Activated naive CD4-positive, alpha-beta T cell treated with anti-CD3 and anti-CD28 coated beads, Interleukin-2, amount 50 U/mL, for 24 hours (primary cell): ENCODE data around the gene CNTN5.

Experiments used
- H3K27ac Mint-ChIP-seq: one replicate; pipeline ENCODE4 v1.8.0; 2021; ENCODE audit warnings: mild to moderate bottlenecking, mixed read lengths
- H3K27me3 Mint-ChIP-seq: one replicate; pipeline ENCODE4 v1.8.0; 2021; ENCODE audit warnings: mixed read lengths
- H3K36me3 Mint-ChIP-seq: one replicate; pipeline ENCODE4 v1.8.0; 2021; ENCODE audit warnings: mixed read lengths
- H3K4me1 Mint-ChIP-seq: one replicate; pipeline ENCODE4 v1.8.0; 2021; ENCODE audit warnings: mixed read lengths
- H3K4me3 Mint-ChIP-seq: one replicate; pipeline ENCODE4 v1.8.0; 2021; ENCODE audit warnings: mild to moderate bottlenecking, mixed read lengths
- H3K9me3 Mint-ChIP-seq: one replicate; pipeline ENCODE4 v1.8.0; 2021; ENCODE audit warnings: mixed read lengths

CNTN5 gene

DNA sequence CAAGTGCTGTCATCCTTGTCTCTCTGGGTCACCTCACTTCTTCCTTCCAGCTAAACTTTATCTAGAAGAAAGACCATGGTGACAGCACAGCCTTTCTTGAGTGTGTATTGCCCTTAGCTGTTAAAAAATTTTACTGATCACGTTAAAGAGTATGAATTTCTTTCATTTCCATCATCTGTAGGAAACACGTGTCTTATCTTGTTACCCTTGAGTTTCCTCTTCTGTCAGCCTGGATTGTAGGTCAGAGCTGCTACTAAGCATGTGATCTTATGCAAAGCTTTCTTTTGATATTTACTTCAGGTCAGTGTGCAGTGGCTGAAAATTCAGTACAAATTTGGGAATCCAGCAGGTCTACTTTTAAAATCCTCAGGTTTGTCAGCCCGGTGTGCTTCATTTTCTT lies 1154.1 kb downstream of the CNTN5 start:
- Mint-ChIP-seq H3K27me3 (no peaks in the 10 kb centered on the region), H3K36me3 (no peaks in the 10 kb centered on the region), H3K27ac (no peak overlapping the region), H3K4me3 (no peak overlapping the region), H3K9me3 (peaks cover 10% of the 10 kb centered on the region), H3K4me1 (no peaks in the 10 kb centered on the region)

DNA sequence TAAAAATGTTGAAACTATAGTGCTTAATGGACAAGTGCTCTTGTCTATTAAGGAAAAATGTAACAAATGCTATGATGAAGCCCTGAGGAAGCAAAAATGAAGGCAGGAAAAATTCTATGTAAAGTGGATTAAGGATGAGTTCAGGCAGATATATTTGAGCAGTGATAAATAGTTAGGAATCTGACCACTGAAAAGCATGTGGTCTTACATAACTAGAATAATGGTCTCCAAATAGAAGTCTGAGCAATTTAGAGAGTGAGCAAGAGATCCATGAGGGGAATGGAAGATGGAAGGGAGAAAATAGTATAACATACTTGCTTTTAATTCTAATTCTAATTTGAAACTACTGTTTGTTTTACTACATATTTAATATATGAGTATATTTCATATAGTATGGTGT lies 1155.7 kb downstream of the CNTN5 start:
- H3K27me3 Mint-ChIP-seq, result no peaks in the 10 kb centered on the region
- H3K9me3 Mint-ChIP-seq, result peaks cover 12% of the 10 kb centered on the region

DNA sequence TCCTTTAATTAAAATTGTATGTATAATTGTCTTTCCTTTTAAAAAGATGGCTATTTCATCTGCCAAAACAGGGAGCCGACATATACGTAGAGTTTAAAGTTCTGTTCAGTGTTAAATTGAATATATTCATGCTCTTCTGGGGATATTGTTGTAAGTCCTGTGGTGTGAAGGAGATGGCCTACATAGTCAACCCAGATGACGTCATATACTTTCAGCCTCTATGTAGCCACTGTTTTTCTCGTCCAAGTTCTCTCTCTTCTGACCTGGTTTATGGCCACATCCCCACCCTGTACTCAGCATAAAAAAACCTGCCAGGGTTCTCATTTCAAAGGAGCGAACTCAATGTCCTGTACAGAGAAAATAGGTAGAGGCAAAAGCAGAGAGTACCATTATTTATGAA lies 1156.9 kb downstream of the CNTN5 start:
- H3K27me3 Mint-ChIP-seq, result no peaks in the 10 kb centered on the region
- H3K9me3 Mint-ChIP-seq, result peaks cover 12% of the 10 kb centered on the region
- H3K36me3 Mint-ChIP-seq, result no peaks in the 10 kb centered on the region
- no peak overlapping the region for H3K4me3 Mint-ChIP-seq
- H3K27ac Mint-ChIP-seq, result no peak overlapping the region
- no peaks in the 10 kb centered on the region for H3K4me1 Mint-ChIP-seq

More for the DNA sequence above, 1155.7 kb downstream of the CNTN5 start:
- Mint-ChIP-seq H3K27ac (no peak overlapping the region), H3K36me3 (no peaks in the 10 kb centered on the region), H3K4me3 (no peak overlapping the region), H3K4me1 (no peaks in the 10 kb centered on the region)

DNA sequence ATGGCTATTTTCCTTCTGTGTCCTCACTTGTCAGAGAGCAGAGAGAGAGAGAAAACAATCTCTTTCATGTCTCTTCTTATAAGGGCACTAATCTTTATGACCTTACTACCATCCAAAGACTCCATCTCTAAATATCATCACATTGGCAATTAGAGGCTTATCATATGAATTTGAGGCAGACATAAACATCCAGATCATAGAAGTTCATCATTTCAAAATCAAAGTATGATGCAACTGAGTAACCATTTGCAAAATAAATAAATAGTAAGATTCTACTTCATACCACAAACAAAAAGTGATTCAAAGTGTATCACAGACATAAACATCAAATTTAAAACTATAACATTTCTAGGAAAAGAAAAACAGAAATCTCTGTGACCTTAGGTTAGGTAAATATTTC lies 1161.6 kb downstream of the CNTN5 start:
- Mint-ChIP-seq H3K4me1 (no peaks in the 10 kb centered on the region), H3K4me3 (no peak overlapping the region), H3K9me3 (peaks cover 25% of the 10 kb centered on the region), H3K27me3 (no peaks in the 10 kb centered on the region), H3K27ac (no peak overlapping the region), H3K36me3 (no peaks in the 10 kb centered on the region)

DNA sequence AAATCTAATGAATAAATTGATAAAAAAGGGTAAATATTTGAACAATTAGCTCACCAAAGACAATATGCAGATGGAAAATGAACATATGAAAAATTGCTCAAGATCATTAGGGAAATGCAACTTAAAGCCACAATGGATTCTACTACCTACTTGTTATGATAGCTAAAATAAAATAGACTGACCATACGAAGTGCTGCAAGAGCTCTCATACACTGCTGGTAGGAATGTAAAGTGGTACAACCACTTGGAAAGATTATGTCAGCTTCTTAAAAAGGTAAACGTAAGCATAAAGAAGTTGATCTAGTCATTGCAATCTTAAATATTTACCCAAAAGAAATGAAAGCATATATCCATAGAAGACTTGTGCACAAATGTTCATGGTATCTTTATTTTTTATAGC lies 1162.2 kb downstream of the CNTN5 start:
- Mint-ChIP-seq H3K36me3 (no peaks in the 10 kb centered on the region), H3K9me3 (peaks cover 25% of the 10 kb centered on the region), H3K27me3 (no peaks in the 10 kb centered on the region), H3K27ac (no peak overlapping the region), H3K4me1 (no peaks in the 10 kb centered on the region), H3K4me3 (no peak overlapping the region)

DNA sequence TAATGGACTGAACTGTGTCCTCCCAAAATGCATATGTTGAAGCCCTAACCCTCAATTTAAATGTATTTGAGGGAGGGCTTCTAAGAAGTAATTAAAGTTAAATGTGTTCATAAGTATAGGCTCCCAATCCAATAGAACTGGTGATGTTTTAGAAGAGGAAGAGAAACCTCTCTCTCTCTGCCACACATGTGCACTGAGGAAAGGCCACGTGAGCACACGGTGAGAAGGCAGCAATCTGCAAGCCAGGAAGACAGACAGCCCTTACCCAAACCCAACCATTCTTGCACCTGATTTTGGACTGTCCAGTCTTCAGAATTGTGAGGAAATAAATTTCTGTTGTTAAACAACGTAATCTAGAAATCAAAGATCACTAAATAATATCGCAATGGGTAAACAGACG lies 1164.8 kb downstream of the CNTN5 start:
- H3K27me3 Mint-ChIP-seq, result no peaks in the 10 kb centered on the region
- no peaks in the 10 kb centered on the region for H3K36me3 Mint-ChIP-seq
- H3K27ac Mint-ChIP-seq, result no peak overlapping the region
- H3K9me3 Mint-ChIP-seq, result peaks cover 14% of the 10 kb centered on the region
- no peaks in the 10 kb centered on the region for H3K4me1 Mint-ChIP-seq
- no peak overlapping the region for H3K4me3 Mint-ChIP-seq

DNA sequence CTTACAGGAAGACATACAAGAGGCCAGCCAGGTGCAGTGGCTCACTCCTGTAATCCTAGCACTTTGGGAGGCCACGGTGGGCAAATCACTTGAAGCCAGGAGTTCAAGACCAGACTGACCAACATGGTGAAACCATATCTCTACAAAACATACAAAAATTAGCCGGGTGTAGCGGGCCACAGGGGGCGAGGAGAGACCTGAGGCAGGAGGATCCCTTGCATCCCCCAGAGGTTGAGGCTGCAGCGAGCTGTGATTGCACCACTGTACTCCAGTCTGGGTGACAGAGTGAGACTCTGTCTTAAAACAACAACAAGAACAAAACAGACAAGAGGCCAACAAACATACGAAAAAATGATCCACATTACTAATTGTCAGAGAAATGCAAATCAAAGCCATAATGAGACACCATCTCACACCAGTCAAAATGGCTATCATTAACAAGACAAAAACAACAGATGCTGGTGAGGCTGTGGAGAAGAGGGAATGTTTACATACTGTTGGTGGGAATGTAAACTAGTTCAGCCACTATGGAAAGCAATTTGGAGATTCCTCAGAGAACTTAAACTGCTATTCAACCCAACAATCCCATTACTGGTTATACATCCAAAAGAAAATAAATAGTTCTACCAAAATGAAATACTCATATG lies 1167.5 kb downstream of the CNTN5 start:
- H3K9me3 Mint-ChIP-seq, result peaks cover 13% of the 10 kb centered on the region
- H3K27ac Mint-ChIP-seq, result no peak overlapping the region
- no peaks in the 10 kb centered on the region for H3K27me3 Mint-ChIP-seq
- no peaks in the 10 kb centered on the region for H3K36me3 Mint-ChIP-seq
- H3K4me3 Mint-ChIP-seq, result no peak overlapping the region
- no peaks in the 10 kb centered on the region for H3K4me1 Mint-ChIP-seq

DNA sequence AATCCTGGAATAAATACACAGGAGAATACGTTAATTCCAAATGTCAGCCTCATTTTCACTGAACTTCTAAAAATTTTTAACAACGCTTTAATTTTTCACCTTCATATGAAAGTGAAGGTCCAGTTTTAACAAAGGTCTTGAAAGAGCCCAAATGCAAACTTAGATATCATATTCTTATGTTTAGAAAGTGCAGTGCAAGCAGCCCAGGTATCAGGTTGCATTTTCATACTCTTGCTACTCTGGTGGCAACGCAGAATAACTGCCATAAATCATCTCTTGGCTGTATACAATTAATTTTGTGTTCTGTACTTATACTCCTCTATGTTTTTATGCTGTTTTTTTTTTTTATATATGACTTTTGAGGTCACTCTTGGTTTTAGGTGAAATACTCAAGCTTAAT lies 1169.6 kb downstream of the CNTN5 start:
- Mint-ChIP-seq H3K27ac (no peak overlapping the region), H3K9me3 (peaks cover under 1% of the 10 kb centered on the region), H3K4me1 (no peaks in the 10 kb centered on the region), H3K27me3 (no peaks in the 10 kb centered on the region), H3K4me3 (no peak overlapping the region), H3K36me3 (no peaks in the 10 kb centered on the region)

DNA sequence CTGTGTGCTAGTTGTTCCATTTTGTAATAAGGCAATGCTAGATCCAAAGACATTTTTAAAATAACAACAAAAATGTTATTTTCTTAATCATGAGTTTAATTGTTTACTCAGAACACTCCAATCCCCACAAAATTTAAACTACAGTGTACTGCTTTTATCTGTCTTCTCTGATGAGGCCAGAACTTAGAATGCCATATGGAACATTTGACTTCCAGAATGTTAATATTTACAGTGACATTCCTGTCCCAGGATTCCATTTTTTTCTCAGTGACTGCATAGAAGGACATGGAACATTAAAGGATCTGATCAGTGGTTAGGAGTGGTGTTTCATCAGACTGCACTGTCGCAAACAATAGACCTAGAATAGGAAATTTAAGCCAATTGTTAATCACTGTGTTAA lies 1171.4 kb downstream of the CNTN5 start:
- Mint-ChIP-seq H3K27me3 (no peaks in the 10 kb centered on the region), H3K4me3 (no peak overlapping the region), H3K36me3 (no peaks in the 10 kb centered on the region), H3K4me1 (no peaks in the 10 kb centered on the region), H3K27ac (no peak overlapping the region), H3K9me3 (peaks cover 4% of the 10 kb centered on the region)

DNA sequence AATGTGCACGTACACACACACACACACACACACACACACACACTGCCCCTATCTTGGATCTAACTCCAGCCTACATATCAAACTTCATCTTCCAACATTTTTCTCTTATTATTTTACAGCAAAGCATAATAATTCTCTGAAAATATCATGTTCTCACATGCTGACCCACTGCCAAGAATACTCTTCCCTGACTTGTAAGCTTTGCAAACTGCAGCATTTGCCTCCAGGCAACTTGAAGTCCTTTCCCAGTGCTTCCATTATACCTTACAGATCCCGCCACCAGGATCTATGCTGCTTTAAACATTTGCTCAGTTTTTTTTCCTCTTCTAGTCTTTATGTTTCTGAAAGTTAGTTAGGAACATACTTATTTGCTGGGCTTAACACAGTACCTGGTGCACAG lies 1183.0 kb downstream of the CNTN5 start:
- peaks cover 14% of the 10 kb centered on the region for H3K9me3 Mint-ChIP-seq
- no peak overlapping the region for H3K4me3 Mint-ChIP-seq
- no peaks in the 10 kb centered on the region for H3K27me3 Mint-ChIP-seq
- no peak overlapping the region for H3K27ac Mint-ChIP-seq
- H3K4me1 Mint-ChIP-seq, result no peaks in the 10 kb centered on the region
- no peaks in the 10 kb centered on the region for H3K36me3 Mint-ChIP-seq

DNA sequence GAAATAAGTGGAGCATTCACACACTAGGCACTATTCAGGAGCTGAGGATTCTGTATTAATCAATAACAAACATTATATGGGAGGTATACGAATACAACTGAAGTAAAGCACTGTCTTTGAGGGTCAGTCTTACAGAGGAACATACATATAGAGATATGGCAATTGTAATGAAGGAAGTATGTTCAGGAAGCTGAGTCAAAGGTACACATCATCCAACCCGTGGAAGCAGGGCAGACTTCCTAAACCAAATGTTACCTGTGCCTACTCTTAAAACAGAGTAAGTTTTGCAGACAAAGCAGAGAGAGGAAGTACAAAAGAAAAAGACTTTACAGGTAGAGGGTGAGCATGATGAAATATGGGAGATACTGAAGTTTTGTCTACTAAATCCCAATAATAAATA lies 1185.2 kb downstream of the CNTN5 start:
- Mint-ChIP-seq H3K9me3 (peaks cover 14% of the 10 kb centered on the region), H3K4me3 (no peak overlapping the region), H3K27ac (no peak overlapping the region), H3K27me3 (no peaks in the 10 kb centered on the region), H3K4me1 (no peaks in the 10 kb centered on the region), H3K36me3 (no peaks in the 10 kb centered on the region)

DNA sequence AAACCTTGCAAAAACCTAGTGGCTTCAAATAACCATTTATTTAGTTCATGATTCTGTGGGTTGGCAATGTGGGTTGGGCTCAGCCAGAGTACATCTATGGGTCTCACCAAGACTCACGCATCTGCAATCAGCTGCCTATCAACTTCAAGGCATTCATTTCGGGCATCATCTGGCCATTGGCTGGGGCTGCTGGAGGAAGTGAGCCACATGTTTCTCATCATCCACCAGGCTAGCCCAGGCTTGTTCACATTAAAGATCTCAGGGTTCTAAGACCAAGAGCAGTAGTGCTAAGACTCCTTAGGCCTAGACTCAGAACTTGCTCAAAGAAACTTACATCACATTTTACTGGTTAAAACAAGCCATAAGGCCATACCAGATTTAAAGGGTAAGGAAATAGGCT lies 1187.5 kb downstream of the CNTN5 start:
- H3K4me1 Mint-ChIP-seq, result no peaks in the 10 kb centered on the region
- peaks cover 14% of the 10 kb centered on the region for H3K9me3 Mint-ChIP-seq
- H3K36me3 Mint-ChIP-seq, result no peaks in the 10 kb centered on the region
- H3K4me3 Mint-ChIP-seq, result no peak overlapping the region
- no peak overlapping the region for H3K27ac Mint-ChIP-seq
- no peaks in the 10 kb centered on the region for H3K27me3 Mint-ChIP-seq

DNA sequence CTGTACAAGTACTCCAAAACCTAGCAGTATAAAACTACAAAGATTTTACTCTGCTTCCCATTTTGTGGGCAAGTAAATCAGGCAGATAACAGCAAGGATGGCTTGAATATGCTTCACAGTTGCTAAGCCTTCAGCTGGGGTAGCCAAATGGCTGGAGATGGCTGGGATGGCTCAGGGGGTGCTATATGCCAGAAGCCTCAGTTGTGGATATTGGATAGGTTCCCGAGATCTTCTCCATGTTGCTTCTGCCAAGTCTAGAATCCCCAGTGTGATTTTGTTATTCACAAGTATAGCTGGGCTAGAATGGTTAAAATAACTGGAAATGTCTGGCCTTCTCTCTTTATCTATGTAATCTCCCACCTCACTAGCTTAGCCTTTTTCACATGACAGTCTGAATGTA lies 1194.0 kb downstream of the CNTN5 start:
- Mint-ChIP-seq H3K4me1 (no peaks in the 10 kb centered on the region), H3K27ac (no peak overlapping the region), H3K9me3 (peaks cover 11% of the 10 kb centered on the region), H3K27me3 (no peaks in the 10 kb centered on the region), H3K4me3 (no peak overlapping the region), H3K36me3 (no peaks in the 10 kb centered on the region)

DNA sequence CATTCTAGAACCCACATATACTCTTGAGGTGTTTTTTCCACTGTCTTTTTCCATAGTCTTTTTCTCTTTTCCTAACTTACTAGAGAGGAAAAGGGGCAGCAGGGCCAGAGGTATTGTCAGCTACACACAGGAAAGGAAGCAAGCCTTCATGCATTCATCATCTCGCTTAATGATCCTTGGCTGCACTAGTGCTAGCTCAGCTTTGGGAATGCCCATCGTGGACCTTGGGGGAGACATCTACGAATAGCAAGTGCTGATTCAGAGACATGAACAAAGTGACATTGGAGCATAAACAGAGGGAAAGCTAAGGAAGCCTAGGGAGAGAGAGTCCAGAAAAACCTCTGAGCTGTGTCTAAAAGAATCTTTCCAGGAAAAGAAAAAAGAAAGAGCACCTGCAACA lies 1200.1 kb downstream of the CNTN5 start:
- no peak overlapping the region for H3K4me3 Mint-ChIP-seq
- H3K36me3 Mint-ChIP-seq, result no peaks in the 10 kb centered on the region
- no peak overlapping the region for H3K27ac Mint-ChIP-seq
- no peaks in the 10 kb centered on the region for H3K4me1 Mint-ChIP-seq
- peaks cover 7% of the 10 kb centered on the region for H3K9me3 Mint-ChIP-seq
- H3K27me3 Mint-ChIP-seq, result no peaks in the 10 kb centered on the region

DNA sequence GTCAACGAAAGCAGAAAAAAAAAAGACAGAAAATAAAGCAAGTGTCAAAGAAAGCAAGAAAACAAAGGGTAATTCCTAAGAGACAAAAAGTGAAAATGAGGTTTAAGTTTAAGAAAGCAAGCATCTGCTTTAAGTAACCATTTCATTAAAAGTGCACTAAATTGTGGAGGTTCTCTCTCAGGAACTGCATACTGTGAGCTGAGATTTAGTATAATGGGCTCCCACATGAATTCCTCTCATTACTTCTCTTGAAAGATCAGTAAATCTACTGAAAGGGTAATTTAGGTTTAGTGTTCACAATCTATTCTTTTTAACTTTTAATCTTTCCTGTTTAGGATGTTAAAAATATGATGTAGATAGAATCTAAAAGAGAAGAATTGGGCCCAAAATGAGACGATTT lies 1201.0 kb downstream of the CNTN5 start:
- Mint-ChIP-seq H3K27me3 (no peaks in the 10 kb centered on the region), H3K4me1 (no peaks in the 10 kb centered on the region)

DNA sequence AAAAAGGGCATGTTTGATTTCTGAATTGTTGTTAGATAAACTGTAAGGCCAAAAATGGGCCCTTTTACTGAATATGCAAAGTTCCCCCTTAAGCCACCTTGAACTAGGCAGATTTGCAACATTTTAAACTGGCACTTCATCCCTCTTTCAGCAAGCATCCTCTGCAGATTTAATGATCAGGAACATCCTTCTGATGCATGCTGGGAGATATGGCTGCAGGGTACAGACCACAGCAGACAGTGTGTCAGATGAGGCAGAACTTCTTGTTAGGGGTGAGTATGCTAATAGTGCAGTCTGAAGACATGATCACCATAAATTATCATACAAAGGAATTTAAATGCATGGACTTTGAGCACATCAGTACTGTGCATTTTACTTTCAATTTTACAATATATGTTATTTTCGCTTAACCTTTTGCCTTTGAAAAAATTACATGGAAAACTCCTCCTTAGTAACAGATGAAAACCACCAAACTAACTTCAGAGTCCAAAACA lies 1203.8 kb downstream of the CNTN5 start:
- no peaks in the 10 kb centered on the region for H3K9me3 Mint-ChIP-seq
- H3K4me3 Mint-ChIP-seq, result no peak overlapping the region

More for the DNA sequence above, 1201.0 kb downstream of the CNTN5 start:
- Mint-ChIP-seq H3K9me3 (peaks cover 6% of the 10 kb centered on the region), H3K27ac (no peak overlapping the region), H3K36me3 (no peaks in the 10 kb centered on the region), H3K4me3 (no peak overlapping the region)

DNA sequence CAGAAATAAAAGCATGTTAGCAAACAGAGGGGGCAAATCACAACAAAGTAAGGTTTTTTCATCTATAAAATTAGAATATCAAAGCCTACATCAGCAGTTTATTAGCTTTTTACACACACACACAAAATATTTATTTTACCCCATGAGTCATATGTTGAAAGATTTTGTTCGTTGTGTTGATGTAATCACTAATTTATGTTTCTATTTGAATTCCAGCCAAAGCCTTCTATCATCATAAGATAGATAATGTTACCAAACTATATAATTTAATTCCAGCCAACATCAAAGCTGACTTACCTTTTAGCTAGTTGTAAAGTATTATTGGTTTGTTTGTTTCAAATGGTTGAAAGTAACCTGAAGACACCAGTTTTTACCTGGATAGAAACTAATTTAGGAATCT lies 1208.3 kb downstream of the CNTN5 start:
- Mint-ChIP-seq H3K9me3 (peaks cover 9% of the 10 kb centered on the region), H3K27ac (no peak overlapping the region), H3K4me1 (no peaks in the 10 kb centered on the region), H3K4me3 (no peak overlapping the region), H3K27me3 (no peaks in the 10 kb centered on the region), H3K36me3 (no peaks in the 10 kb centered on the region)

More for the DNA sequence above, 1203.8 kb downstream of the CNTN5 start:
- Mint-ChIP-seq H3K27ac (no peak overlapping the region), H3K36me3 (no peaks in the 10 kb centered on the region), H3K27me3 (no peaks in the 10 kb centered on the region), H3K4me1 (no peaks in the 10 kb centered on the region)
